Progenitor cell of endocrine pancreas (in vitro differentiated cells): ENCODE measurements around the gene PXDN. TPM values are rescaled to one million over a fixed set of nuclear protein-coding genes. Genes with fewer than 3 reads are reported as not detected.
"Not testable (repeated sequence)": the region's sequence is repeated elsewhere in the genome, so short reads cannot be mapped to it uniquely, and the experiment has no call there.

Experiments used
- DNase-seq: peaks from one replicate; pipeline ENCODE4 v3.0.0; 2021; ENCODE audit warnings: low spot score; ENCODE audit not compliant: unreplicated experiment
- H3K27ac Mint-ChIP-seq: 2 replicates; pipeline ENCODE4 v1.8.0; 2021; ENCODE audit warnings: mild to moderate bottlenecking, moderate library complexity, mixed read lengths
- H3K27me3 Mint-ChIP-seq: 2 replicates; pipeline ENCODE4 v1.8.0; 2021; ENCODE audit warnings: mixed read lengths
- H3K36me3 Mint-ChIP-seq: 2 replicates; pipeline ENCODE4 v1.8.0; 2022; ENCODE audit warnings: mixed read lengths; ENCODE audit not compliant: insufficient read depth
- H3K4me1 Mint-ChIP-seq: 2 replicates; pipeline ENCODE4 v1.8.0; 2021; ENCODE audit warnings: low read depth, mixed read lengths
- H3K4me3 Mint-ChIP-seq: 2 replicates; pipeline ENCODE4 v1.8.0; 2021; ENCODE audit warnings: low read depth, mild to moderate bottlenecking, moderate library complexity, mixed read lengths
- H3K9me3 Mint-ChIP-seq: 2 replicates; pipeline ENCODE4 v1.8.0; 2021; ENCODE audit warnings: low read depth, mixed read lengths
- CTCF ChIP-seq: fragments of 200-600 bp; sonication (generic); IDR thresholded peaks from one replicate; pipeline ENCODE4 v1.5.0; 2021; ENCODE audit warnings: antibody characterized with exemption, mild to moderate bottlenecking; ENCODE audit not compliant: unreplicated experiment
- total RNA-seq: library from RNA; stranded (reverse); gene quantifications from 2 replicates; pipeline ENCODE4 v1.2.1, GENCODE V29; 2021

Gene PXDN
- total RNA-seq, 1 donor from 2014 or later, result 256 TPM

GRCh38 chr2:1682181-1682440, 62.2 kb downstream of the PXDN start:
- TF ChIP-seq CTCF, result no peak
- peaks cover 10% of the 10 kb centered on the region for H3K4me1 Mint-ChIP-seq
- no peak overlapping the region for H3K4me3 Mint-ChIP-seq
- H3K27ac Mint-ChIP-seq, result no peak overlapping the region
- peaks cover 10% of the 10 kb centered on the region for H3K36me3 Mint-ChIP-seq
- no peaks in the 10 kb centered on the region for H3K27me3 Mint-ChIP-seq
- DNase-seq, result no peak
- no peaks in the 10 kb centered on the region for H3K9me3 Mint-ChIP-seq

DNA sequence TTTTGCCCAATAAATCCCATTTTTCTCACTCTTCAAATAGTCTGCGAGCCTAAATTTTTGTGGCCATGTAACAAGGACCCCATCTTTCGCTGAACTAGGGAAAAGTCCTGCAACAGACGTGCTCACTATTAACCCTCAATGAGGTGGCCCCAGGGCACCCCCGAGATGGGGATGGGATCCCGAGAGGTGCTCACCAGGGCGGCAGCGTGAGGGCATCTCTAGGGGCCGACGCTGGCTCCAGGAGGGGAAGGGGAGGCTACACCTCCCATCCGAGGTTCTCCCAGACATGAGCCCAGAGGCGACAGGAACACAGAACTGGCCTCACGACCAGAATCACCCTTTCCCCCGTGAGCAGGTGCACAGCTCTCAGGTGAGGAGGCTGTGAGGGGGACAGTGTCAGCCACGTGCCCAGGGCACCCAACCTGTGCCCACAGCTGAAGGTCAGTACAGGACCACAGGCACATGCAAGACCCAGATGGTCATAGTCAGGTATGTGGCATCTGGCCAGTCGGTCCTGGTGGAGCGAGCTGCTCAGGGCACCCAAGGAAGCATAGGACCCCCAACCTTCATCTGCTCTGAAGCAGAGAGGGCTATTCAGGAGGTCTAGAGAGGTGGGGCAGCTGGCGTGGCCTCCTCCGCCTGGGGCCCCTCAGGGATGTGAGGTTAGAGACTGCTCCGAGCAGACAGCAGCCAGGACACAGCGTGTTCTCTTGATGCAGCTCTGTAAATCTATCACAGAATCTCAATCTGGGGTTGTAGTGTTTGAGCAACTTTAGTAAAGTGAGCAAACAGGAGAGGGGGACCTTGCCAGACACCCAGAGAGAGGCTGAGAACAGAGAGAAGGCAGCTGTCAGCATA, 62.8 kb downstream of the PXDN start:
- no peak for TF ChIP-seq CTCF
- no peaks in the 10 kb centered on the region for H3K27me3 Mint-ChIP-seq
- H3K4me1 Mint-ChIP-seq, result peaks cover 5% of the 10 kb centered on the region
- H3K27ac Mint-ChIP-seq, result no peak overlapping the region
- no peak overlapping the region for H3K4me3 Mint-ChIP-seq
- no peaks in the 10 kb centered on the region for H3K9me3 Mint-ChIP-seq
- H3K36me3 Mint-ChIP-seq, result peaks cover 9% of the 10 kb centered on the region
- DNase-seq, result no peak

GRCh38 chr2:1681017-1681318, 63.3 kb downstream of the PXDN start:
- no peak for DNase-seq
- Mint-ChIP-seq H3K9me3 (no peaks in the 10 kb centered on the region), H3K4me1 (no peaks in the 10 kb centered on the region), H3K27ac (no peak overlapping the region), H3K4me3 (no peak overlapping the region), H3K27me3 (no peaks in the 10 kb centered on the region), H3K36me3 (peaks cover 8% of the 10 kb centered on the region)
- no peak for TF ChIP-seq CTCF

DNA sequence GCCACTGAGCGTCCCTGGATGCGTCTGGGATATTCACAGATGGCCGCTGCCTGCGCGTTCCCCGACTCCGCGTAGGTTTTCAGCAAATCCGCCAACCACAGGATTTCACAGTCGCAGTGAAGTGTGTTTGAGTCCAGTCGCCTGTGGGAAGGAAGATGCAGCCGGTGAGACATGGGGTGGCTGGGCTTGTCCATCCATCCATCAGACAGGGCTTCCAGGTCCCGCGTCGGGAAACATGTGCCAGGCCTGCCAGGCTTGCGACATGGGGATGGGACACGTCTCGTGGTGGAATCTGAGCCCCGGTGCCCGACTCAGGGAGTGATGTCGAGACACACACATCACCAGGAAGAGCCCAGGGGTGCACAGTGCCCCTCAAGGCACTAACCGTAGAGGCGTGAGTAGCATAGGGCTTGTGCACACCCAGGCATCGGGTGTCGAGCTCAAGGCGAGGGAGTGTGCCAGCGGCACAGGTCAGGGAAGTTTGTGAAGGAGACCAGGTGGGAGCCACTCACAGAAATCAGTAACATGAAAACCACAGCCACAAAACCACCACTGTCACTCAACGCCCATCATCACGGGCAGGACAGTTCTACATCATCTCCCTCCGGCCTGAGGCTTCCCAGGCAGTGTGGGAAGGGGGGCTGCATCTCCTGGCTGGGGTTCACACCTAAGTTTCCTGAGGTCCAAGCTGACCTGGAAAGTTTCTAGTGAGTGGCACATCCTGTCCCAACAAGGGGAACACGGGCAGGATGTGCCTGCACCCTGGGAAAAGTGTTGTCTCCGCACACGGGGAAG, 63.9 kb downstream of the PXDN start:
- Mint-ChIP-seq H3K9me3 (no peaks in the 10 kb centered on the region), H3K36me3 (peaks cover 9% of the 10 kb centered on the region), H3K27ac (no peak overlapping the region), H3K4me1 (no peaks in the 10 kb centered on the region), H3K27me3 (no peaks in the 10 kb centered on the region), H3K4me3 (no peak overlapping the region)
- TF ChIP-seq CTCF, result no peak
- no peak for DNase-seq

GRCh38 chr2:1679488-1680039, 64.8 kb downstream of the PXDN start:
- not testable (repeated sequence) for H3K9me3 Mint-ChIP-seq, DNase-seq, H3K4me1 Mint-ChIP-seq, H3K4me3 Mint-ChIP-seq, H3K27ac Mint-ChIP-seq, H3K27me3 Mint-ChIP-seq
- H3K36me3 Mint-ChIP-seq, result peaks cover 11% of the 10 kb centered on the region

DNA sequence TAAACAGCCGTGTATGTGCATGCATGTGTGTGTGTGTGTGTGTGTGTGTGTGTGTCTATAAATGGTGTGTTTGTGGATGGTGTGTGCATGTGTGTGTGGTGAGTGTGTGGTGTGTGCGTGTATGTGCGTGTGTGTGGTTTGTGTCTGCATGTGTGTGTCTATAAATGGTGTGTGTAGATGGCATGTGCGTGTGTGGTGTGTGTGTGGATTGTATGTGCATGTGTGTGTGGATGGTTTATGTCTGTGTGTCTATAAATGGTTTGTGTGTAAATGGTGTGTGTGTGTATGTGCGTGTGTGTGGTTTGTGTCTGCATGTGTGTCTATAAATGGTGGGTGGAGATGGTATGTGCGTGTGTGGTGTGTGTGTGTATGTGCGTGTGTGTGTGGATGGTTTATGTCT, 65.2 kb downstream of the PXDN start:
- not testable (repeated sequence) for H3K4me3 Mint-ChIP-seq, DNase-seq, H3K27me3 Mint-ChIP-seq, H3K4me1 Mint-ChIP-seq, H3K27ac Mint-ChIP-seq, H3K9me3 Mint-ChIP-seq
- H3K36me3 Mint-ChIP-seq, result peaks cover 11% of the 10 kb centered on the region
